NCI-H82 treated with DMSO at 0.1 percent for 48 hours (cell line): ENCODE measurements around the gene TERB1.

ENCODE experiments used
- DNase-seq: peaks from one replicate; lab custom pipeline; 2025; ENCODE audit not compliant: unreplicated experiment; lab: John Stamatoyannopoulos, UW

Gene TERB1

GRCh38 chr16:66801320-66802105, at the start of gene TERB1:
Gene TERB1, minus strand, starts transcription at chr16:66801584. Its CDS starts 4,786 bp downstream, at chr16:66796798.
- DNase-seq = no peak

GRCh38 chr16:66850115-66850815, 48.9 kb upstream of the TERB1 start:
- no peak for DNase-seq

- no peak for DNase-seq
Observed at GRCh38 chr16:66849549-66849948, 48.2 kb upstream of the TERB1 start.

GRCh38 chr16:66849021-66849420, 47.6 kb upstream of the TERB1 start:
- no peak for DNase-seq

GRCh38 chr16:66848172-66848571, 46.8 kb upstream of the TERB1 start:
- DNase-seq = no peak

- no peak for DNase-seq
Observed at GRCh38 chr16:66847533-66848067, 46.2 kb upstream of the TERB1 start.

GRCh38 chr16:66846831-66847230, 45.4 kb upstream of the TERB1 start:
- DNase-seq = no peak

- no peak for DNase-seq
Observed at GRCh38 chr16:66846266-66846665, 44.9 kb upstream of the TERB1 start.

GRCh38 chr16:66845791-66846221, 44.4 kb upstream of the TERB1 start:
- peak; percentile 27 for DNase-seq

- no peak for DNase-seq
Observed at GRCh38 chr16:66845080-66845410, 43.7 kb upstream of the TERB1 start.

GRCh38 chr16:66844342-66845079, 43.1 kb upstream of the TERB1 start, which contains the start of gene CA7:
Gene CA7, plus strand, starts transcription at chr16:66844414. Its CDS starts 74 bp downstream, at chr16:66844488.
- DNase-seq = no peak

GRCh38 chr16:66844009-66844341, 42.6 kb upstream of the TERB1 start:
- no peak for DNase-seq

GRCh38 chr16:66843191-66843590, 41.8 kb upstream of the TERB1 start:
- no peak for DNase-seq

- DNase-seq = no peak
Observed at GRCh38 chr16:66842765-66843164, 41.4 kb upstream of the TERB1 start.

- DNase-seq = no peak
Observed at GRCh38 chr16:66841366-66841765, 40.0 kb upstream of the TERB1 start.

- no peak for DNase-seq
Observed at GRCh38 chr16:66840883-66841282, 39.5 kb upstream of the TERB1 start.

- no peak for DNase-seq
Observed at GRCh38 chr16:66834746-66835145, 33.4 kb upstream of the TERB1 start.

GRCh38 chr16:66832661-66833305, 31.4 kb upstream of the TERB1 start:
- DNase-seq = no peak

- no peak for DNase-seq
Observed at GRCh38 chr16:66832190-66832589, 30.8 kb upstream of the TERB1 start.

- peak; percentile 69 for DNase-seq
Observed at GRCh38 chr16:66830422-66831404, 29.3 kb upstream of the TERB1 start, which contains the start of gene NAE1. Gene NAE1, minus strand, starts transcription at chr16:66830976. Its CDS starts 77 bp downstream, at chr16:66830899.
